Effector CD4-positive, alpha-beta T cell (primary cell): Measurements from ENCODE around the gene HIRIP3.

Source experiments
- DNase-seq: peaks from one replicate; pipeline ENCODE4 v3.0.0-alpha.2; 2020

Gene HIRIP3

DNA sequence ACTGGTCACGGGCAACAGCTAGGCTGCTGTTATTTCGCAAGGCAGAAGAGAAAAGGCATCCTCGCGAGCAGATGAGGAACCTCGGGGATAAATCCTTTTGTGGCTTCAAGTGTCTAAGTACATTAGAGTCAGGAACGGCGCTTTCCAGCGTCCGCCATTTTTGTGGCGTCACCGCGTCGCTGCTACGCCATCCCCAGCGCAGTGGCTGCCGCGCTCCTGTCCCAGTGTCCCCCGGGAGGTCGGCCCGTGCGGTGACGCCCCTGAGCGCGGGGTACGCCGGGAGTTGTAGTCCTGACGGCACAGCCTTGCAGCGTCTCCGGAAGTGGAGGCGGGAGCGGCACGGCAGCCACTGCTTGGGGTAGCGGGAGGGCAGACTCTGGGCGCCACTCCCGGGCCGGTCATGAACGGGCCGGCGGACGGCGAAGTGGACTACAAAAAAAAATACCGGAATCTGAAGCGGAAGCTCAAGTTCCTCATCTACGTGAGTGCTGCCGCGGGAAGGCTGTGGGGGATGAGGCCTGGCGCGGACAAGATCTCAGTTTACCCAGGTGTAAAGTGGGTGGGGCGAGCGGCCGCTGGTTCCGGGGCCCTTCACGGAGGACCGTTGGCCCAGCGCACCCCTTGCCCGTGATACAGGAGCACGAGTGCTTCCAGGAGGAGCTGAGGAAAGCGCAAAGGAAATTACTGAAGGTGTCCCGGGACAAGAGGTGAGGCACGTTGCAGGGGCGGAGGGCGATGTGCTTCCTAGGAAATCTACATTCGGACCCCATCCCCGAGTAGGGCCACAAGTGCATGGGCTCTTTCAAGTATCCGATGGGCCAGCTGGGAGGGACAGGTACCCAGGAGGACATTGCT lies 721 bp upstream of the HIRIP3 start, which contains the start of gene INO80E:
TSS of gene INO80E (plus strand) at position 331 of the 855 bp plus-strand sequence. CDS start at position 401, 70 bp downstream.
- peak; percentile 100 for DNase-seq

DNA sequence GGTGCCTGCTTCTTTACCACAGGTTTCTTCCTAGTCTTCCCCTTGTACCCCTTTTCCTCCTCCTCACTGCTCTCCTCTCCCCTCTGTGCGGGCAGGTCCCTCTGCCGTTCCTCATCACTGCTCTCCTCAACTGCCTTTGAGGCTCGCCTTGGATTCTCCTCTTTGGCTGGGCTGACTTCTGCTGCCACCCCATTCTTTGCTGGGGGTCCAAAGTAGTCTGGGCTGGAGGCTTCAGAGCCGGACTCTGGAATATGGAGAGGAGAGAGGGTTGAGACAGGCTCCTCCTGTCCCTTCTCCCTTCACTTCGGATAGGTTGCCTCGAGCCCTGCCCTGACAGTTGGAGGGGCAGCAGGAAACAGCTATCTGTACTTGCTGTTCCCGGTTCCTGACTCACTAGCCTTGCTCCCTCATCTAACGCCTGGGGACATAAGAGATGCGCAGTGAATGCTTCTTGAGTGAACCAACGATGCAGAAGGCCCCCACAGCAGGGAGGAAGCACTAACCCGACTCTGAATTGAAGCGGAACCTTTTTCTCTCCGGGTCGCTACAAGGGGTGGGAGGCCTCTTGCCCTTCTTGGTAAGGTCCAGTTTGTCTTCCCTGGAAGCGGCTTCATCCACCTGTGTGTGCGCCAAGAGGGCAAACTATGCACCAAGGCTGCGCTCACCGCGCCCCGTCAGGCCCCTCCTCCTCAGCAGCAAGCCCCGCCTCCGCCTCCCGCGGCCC lies 655 bp downstream of the HIRIP3 start:
- DNase-seq: no peak

DNA sequence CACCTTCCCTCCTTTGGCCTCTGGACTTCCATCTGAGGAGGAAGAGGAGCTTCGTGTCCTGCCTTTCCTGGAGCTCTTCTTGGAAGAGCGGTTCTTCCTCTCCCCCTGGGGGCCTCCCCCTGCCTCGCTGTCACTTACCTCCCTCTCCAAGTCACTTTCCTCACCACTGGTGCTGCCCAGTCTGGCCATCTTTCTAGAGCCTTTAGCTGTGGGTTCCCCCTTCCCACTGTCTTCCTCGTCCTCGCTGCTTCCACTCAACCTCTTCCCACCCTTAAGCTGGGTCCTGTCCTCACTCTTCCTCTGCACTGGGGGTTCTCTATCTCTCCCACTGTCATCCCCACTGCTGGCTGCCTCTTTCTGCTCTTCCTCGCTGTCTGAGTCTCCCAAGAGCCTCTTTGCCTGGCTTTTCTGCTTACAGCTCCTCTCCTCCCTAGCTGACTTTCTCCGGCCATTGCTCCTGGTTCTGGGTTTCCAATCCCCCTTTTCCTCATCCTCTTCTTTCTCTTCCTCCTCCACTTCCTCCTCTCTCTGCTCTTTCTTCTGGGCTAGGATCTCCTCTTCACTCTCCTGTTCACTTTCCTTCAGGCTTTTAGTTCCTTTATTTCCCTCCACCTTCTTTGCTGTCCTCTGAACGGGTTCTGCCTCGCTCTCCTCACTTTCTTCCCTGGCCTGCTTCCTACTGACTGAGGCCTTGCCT lies 1.4 kb downstream of the HIRIP3 start:
- no peak for DNase-seq

DNA sequence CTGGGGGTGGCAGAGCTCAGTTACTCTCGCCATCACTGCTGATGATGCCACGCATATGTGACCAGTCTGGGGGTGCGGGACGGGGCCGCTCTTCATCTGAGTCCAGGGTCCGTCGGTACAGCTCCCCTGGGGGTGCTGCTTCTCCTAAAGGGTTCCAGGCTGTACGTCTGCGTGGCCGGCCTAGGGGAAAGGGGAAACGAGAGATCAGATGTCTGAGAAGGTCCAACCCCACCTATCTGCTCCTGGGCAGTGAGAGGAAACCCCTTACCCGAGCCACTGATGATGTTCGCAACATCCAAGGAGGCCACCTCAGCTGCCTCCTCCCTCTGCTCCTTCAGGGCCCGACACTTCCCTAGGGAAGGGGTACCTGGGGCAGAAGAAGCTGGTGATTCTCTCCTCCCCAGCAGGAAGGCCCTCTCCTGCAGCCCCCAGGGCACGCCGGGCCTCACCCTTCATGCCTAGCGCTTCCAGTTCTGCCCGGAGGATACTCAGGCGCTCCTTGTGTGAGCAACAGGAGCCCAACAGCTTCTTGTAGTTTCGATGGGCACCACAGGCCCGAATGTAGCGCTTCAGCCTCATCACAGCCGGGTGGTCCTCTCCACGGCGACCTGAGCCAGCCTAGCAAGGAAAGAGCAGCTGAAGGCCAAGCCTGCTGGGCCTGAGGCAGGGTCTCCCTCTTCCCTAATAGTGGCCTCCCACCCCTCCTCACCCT lies 2.1 kb downstream of the HIRIP3 start:
- no peak for DNase-seq

DNA sequence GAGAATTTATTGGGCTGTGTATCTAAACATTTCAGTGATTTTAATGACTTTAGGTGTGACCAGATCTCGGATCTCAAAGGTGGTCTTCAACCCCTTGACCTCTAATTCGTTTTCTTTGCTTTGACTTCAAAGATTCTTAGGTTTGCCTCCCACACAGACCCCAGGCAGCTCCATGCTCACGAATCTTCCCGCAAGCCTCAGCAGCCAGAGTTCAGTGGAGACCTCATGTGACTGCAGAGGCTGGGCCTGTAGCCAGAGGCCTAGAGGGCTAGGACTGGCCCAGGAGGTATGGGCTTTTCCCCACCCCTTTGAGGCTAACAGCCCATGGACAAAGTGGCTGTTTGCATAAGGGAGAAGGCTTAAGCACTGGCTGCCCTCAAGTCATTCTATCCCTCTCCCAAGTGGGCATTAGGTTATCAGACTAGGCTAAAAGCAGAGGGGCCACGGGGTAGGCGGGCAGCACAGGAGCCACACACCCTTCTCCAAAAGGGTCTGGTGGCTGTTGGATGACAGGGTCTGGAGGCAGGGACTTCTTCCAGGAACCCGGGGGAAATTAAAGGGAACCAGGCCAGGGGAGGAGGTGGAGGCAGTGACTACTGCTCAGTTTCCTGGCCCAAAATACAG lies 3.0 kb downstream of the HIRIP3 start:
- no peak for DNase-seq

DNA sequence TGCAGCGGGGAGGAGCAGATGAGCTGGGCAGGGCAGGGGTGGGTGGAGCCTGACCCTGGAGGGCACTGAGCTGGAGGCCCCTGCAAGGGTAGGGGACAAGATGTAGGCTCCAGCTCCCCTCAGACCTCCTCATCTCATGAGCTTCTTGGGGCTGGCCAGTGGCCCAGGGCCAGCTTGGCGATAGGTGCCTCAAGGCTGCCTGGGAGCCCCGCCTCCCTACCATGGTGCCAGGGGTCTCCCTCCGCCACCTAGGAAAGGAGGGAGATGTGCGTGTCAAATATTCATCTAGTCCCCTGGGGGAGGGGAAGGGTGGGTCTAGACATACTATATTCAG lies 3.9 kb downstream of the HIRIP3 start:
- DNase-seq: no peak

DNA sequence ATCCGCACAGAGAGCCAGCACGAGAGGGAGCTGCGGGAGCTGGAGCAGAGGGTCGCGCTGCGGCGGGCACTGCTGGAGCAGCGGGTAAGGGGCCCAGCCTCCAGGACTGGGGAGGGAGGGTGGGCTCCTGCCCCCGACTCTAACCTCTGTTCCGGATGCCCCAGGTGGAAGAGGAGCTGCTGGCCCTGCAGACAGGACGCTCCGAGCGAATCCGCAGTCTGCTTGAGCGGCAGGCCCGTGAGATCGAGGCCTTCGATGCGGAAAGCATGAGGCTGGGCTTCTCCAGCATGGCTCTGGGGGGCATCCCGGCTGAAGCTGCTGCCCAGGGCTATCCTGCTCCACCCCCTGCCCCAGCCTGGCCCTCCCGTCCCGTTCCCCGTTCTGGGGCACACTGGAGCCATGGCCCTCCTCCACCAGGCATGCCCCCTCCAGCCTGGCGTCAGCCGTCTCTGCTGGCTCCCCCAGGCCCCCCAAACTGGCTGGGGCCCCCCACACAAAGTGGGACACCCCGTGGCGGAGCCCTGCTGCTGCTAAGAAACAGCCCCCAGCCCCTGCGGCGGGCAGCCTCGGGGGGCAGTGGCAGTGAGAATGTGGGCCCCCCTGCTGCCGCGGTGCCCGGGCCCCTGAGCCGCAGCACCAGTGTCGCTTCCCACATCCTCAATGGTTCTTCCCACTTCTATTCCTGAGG lies 4.4 kb downstream of the HIRIP3 start:
- no peak for DNase-seq

DNA sequence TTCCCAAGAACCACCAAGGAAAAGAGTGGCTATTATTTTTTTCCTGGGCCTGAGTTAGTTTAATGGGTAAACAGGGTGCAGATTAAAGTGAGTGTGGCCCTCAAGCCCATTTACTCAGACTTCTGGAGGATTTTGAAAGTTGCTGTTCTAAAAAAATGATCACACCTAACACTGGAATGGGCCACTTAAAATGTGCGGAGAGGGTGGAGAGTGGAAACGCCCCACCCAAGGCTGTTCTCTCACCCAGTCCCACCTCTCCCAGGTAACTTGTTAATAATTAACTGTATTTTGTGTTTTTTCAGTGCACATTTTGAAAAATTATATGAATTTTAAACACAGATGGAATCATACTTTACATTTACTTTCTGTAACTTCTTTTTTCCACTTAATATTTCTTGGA lies 5.4 kb downstream of the HIRIP3 start:
- no peak for DNase-seq

DNA sequence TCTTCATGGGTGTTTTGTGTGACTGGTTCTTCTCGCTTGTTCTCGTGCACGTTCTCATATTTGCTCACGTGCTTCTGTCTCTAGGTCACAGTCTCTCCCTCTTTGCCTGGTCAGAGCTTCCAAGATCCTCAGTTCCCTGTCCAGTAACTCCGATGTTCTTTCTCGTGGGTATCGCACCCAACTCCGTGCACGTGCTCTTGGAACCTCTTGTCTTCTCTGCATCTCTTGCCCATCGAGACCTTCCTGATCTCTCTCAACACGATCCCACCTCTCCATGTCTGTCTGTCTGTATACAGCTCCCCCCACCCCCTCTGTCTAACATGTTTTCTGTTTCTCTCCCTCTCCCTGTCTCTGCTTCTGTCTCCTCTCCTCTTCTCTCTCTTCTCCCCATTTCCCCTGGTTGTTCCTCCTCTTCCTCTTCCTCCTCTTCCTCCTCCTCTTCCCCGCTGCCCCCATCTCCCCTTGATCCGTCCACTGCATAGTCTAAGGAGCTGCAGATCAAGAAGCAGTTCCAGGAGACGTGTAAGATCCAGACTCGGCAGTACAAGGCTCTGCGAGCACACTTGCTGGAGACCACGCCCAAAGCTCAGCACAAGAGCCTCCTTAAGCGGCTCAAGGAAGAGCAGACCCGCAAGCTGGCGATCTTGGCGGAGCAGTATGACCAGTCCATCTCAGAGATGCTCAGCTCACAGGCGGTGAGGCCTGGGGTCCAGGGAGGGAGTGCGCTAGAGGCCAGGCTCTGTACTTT lies 6.1 kb downstream of the HIRIP3 start:
- no peak for DNase-seq

DNA sequence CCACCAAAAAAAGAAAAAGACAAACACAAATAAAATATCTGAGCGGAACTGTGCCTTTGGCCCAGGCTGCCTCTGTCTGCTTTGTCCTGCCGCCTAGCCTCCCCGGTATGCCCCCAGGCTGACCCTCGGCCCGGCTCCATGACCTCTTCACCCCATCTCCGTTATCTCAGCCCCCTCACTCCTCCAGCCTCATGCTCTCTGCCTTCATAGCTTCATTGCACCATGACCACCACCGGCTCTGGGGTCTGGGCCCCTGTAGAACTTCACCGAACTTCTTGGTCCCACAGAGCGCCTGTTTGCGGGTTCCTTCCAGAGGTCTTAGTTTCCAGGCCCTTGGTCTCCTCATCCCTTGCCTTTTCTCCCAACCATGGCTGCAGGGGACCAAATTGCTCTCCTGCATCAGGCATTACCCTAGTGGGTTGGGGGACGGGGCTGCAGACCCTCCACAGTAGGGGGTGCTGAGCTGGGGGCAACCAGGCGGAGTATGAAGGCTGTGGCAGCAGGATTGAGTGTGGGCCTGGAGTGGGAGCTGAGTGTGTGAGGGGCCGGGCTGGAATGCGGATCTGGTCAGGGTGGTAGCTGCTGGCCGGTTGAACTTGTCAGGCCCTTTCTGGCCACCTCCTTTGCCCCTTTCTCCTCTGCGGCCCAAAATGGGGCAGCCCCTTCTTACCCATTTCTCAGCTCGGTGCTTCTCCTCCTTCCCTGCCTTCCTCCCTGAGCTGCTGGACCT lies 6.9 kb downstream of the HIRIP3 start:
- DNase-seq: no peak

DNA sequence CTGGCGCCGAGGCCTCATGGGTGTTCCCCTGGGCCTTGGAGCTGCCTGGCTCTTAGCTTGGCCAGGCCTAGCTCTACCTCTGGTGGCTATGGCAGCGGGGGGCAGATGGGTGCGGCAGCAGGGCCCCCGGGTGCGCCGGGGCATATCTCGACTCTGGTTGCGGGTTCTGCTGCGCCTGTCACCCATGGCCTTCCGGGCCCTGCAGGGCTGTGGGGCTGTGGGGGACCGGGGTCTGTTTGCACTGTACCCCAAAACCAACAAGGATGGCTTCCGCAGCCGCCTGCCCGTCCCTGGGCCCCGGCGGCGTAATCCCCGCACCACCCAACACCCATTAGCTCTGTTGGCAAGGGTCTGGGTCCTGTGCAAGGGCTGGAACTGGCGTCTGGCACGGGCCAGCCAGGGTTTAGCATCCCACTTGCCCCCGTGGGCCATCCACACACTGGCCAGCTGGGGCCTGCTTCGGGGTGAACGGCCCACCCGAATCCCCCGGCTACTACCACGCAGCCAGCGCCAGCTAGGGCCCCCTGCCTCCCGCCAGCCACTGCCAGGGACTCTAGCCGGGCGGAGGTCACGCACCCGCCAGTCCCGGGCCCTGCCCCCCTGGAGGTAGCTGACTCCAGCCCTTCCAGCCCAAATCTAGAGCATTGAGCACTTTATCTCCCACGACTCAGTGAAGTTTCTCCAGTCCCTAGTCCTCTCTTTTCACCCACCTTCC lies 7.9 kb downstream of the HIRIP3 start:
- DNase-seq: no peak

DNA sequence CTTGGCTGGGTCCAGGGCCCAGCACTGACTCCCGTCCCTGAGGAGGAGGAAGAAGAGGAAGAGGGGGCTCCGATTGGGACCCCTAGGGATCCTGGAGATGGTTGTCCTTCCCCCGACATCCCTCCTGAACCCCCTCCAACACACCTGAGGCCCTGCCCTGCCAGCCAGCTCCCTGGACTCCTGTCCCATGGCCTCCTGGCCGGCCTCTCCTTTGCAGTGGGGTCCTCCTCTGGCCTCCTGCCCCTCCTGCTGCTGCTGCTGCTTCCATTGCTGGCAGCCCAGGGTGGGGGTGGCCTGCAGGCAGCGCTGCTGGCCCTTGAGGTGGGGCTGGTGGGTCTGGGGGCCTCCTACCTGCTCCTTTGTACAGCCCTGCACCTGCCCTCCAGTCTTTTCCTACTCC lies 8.5 kb downstream of the HIRIP3 start:
- DNase-seq: no peak

DNA sequence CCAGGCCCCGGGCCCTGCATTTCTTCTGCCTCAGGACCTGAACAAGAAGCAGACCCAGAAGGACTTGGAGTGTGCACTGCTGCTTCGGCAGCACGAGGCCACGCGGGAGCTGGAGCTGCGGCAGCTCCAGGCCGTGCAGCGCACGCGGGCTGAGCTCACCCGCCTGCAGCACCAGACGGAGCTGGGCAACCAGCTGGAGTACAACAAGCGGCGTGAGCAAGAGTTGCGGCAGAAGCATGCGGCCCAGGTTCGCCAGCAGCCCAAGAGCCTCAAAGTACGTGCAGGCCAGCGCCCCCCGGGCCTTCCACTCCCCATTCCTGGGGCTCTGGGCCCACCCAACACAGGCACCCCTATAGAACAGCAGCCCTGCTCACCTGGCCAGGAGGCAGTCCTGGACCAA lies 9.2 kb downstream of the HIRIP3 start:
- no peak for DNase-seq

DNA sequence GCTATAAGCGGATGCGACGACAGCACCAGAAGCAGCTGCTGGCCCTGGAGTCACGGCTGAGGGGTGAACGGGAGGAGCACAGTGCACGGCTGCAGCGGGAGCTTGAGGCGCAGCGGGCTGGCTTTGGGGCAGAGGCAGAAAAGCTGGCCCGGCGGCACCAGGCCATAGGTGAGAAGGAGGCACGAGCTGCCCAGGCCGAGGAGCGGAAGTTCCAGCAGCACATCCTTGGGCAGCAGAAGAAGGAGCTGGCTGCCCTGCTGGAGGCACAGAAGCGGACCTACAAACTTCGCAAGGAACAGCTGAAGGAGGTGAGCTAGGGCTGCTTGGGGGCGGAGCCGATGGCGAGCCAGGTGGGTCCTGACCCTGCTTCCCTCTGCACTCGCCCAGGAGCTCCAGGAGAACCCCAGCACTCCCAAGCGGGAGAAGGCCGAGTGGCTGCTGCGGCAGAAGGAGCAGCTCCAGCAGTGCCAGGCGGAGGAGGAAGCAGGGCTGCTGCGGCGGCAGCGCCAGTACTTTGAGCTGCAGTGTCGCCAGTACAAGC lies 10.1 kb downstream of the HIRIP3 start:
- no peak for DNase-seq

DNA sequence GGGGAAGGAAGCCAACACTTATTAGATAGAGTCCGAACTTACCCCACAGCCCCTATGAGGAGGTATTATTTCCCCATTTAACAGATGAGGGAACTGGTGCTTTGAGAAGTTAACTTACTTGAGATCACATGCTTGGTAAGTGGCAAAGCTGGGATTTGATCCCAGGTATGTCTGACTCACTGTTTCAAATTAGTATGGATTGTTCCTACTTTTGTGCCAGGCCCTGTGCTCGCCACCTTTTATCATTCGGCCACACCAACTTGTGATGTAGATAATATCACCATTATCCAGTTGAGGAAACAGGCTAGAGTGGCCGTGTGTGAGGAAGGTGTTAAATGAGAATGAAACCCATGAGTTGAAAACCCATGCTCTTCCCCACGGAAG lies 10.7 kb downstream of the HIRIP3 start:
- no peak for DNase-seq

DNA sequence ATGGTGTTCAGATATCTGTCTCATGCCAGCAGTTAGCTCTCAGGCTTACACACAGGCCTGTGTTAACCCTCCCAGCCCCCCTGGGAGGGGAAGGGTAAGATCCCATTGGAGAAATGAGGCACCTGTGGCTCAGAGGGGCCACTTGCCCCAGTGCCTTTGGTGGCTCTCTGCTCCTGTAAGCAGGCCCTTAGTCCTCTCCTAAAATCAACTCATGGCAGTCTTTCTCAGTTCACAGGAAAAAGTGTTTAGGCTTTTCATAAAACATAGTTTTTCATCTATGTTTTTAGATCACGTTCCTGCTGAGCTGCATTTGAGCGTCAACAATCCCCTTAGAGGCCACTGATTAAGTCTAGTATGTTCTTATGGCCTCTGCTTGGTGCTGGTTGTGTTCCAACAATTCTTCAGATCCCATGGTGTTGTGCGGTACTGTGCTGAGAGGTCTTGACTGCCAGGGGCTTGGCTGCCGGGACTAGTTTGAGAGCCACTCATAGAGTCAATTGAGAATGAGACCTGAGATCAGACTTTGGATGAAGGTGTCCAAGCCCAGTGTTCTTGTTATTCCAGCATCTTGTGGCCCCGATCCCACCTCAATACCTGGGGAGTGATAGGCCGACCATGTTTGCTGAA lies 11.2 kb downstream of the HIRIP3 start:
- DNase-seq: no peak

DNA sequence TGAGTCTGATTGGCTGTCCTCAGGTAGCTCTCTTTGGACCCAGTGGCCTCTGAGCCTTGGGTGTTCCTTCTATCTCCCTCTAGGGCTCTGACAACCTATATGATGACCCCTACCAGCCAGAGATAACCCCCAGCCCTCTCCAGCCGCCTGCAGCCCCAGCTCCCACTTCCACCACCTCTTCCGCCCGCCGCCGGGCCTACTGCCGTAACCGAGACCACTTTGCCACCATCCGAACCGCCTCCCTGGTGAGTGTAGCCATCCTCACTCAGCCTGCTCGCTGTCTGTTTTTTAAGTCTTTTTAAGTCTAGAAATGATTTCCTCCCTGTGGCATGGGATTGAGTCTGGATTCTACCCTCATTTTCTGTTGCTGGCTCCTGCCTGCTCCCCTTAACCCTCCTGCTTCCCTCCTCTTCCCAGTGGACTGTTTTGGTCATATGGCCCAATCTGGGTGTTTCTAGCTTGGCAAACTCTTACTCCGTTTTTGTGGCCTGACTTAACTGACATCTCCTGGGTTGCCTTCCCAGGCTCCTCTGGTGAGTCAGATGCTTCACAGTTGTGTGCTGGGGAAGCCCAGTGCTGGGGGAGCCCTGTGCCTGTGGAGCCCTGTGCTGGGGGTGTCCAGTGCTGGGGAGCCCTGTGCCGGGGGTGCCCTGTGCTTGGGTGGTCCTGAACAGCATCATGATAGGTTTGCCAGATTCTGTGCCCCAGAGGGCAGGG lies 11.8 kb downstream of the HIRIP3 start:
- no peak for DNase-seq
